Ascending aorta (tissue), 2 donors: Measurements from ENCODE around the gene KICS2. TPM values are rescaled to one million over a fixed set of nuclear protein-coding genes. Genes with fewer than 3 reads are reported as not detected.

Source experiments
- DNase-seq, 2 donors: peaks; one replicate each; pipeline ENCODE4 v3.0.0-alpha.2; 2019; ENCODE audit warnings: low spot score in 2 of 2
- H3K27ac ChIP-seq, 2 donors: fragments of 200-600 bp; sonication (generic); one replicate each; pipeline ENCODE4 v1.5.1; 2016 to 2017; ENCODE audit warnings: mild to moderate bottlenecking in 1 of 2
- H3K27me3 ChIP-seq: fragments of 200-600 bp; sonication (generic); one replicate; pipeline ENCODE4 v1.5.1; 2017
- H3K36me3 ChIP-seq, 2 donors: fragments of 200-600 bp; sonication (generic); one replicate each; pipeline ENCODE4 v1.5.1; 2016
- H3K4me1 ChIP-seq, 2 donors: fragments of 200-600 bp; sonication (generic); one replicate each; pipeline ENCODE4 v1.5.1; 2016 to 2017; ENCODE audit warnings: mild to moderate bottlenecking in 1 of 2
- H3K4me3 ChIP-seq, 2 donors: fragments of 200-600 bp; sonication (generic); one replicate each; pipeline ENCODE4 v1.5.1; 2016 to 2017; ENCODE audit warnings: mild to moderate bottlenecking in 1 of 2
- H3K9me3 ChIP-seq, 2 donors: fragments of 200-600 bp; sonication (generic); one replicate each; pipeline ENCODE4 v1.5.1; 2016
- CTCF ChIP-seq, 3 experiments: fragments of 200-600 bp in 2 of 3; fragments of 450-650 bp in 1 of 3; sonication (generic) in 2 of 3; IDR thresholded peaks; one replicate each; pipeline ENCODE4 v1.5.1; 2016 to 2019; ENCODE audit warnings: antibody characterized with exemption in 3 of 3, mild to moderate bottlenecking in 1 of 3, moderate library complexity in 1 of 3
- intact Hi-C: fragments of 100-400 bp; cut with DNase I; formaldehyde crosslinking; loops from one replicate; pipeline ENCODE4 v1.15.1; 2023
- total RNA-seq: library from RNA; depleted of rRNA; stranded (reverse); fragments of >200 nt; gene quantifications from one replicate; pipeline ENCODE4 v1.1.0, GENCODE V29; 2016

KICS2 gene
- total RNA-seq, 1 donor from 2014 or later, result 0.75 TPM

GRCh38 chr12:64252681-64253080 lies 30.6 kb upstream of the KICS2 start:
- intact Hi-C loops, result loop anchor here (10.0 kb wide), 2 partner anchors 588 to 1148 kb away; partner anchors contain the start of gene DPY19L2
- H3K4me1 ChIP-seq, result peaks cover 0 to 9% of the 10 kb centered on the region in 2 donors
- no peak for DNase-seq
- no peak for TF ChIP-seq CTCF (IDR thresholded peaks at IDR 0.05)
- H3K9me3 ChIP-seq, result no peaks in the 10 kb centered on the region
- H3K27ac ChIP-seq, result peak overlapping the region in 1 of 2 donors; percentile 34
- no peaks in the 10 kb centered on the region for H3K27me3 ChIP-seq
- no peak overlapping the region for H3K4me3 ChIP-seq
- no peaks in the 10 kb centered on the region for H3K36me3 ChIP-seq

GRCh38 chr12:64243809-64244208 lies 21.7 kb upstream of the KICS2 start:
- no peak for TF ChIP-seq CTCF (IDR thresholded peaks at IDR 0.05)
- no peaks in the 10 kb centered on the region for H3K27me3 ChIP-seq
- no peak for DNase-seq
- intact Hi-C loops, result no loop called here
- no peak overlapping the region for H3K27ac ChIP-seq
- H3K9me3 ChIP-seq, result no peaks in the 10 kb centered on the region
- H3K4me1 ChIP-seq, result no peaks in the 10 kb centered on the region
- H3K36me3 ChIP-seq, result no peaks in the 10 kb centered on the region
- no peak overlapping the region for H3K4me3 ChIP-seq

- H3K4me1 ChIP-seq, result no peaks in the 10 kb centered on the region
- intact Hi-C loops, result no loop called here
- no peak for TF ChIP-seq CTCF (IDR thresholded peaks at IDR 0.05)
- H3K27me3 ChIP-seq, result no peaks in the 10 kb centered on the region
- no peak for DNase-seq
- H3K27ac ChIP-seq, result no peak overlapping the region
- H3K9me3 ChIP-seq, result no peaks in the 10 kb centered on the region
- H3K4me3 ChIP-seq, result no peak overlapping the region
- no peaks in the 10 kb centered on the region for H3K36me3 ChIP-seq
Observed at GRCh38 chr12:64240781-64241180, 18.7 kb upstream of the KICS2 start.

GRCh38 chr12:64237382-64237781 lies 15.3 kb upstream of the KICS2 start:
- no peak for TF ChIP-seq CTCF (IDR thresholded peaks at IDR 0.05)
- no peak overlapping the region for H3K4me3 ChIP-seq
- no peak overlapping the region for H3K27ac ChIP-seq
- H3K9me3 ChIP-seq, result no peaks in the 10 kb centered on the region
- intact Hi-C loops, result no loop called here
- no peaks in the 10 kb centered on the region for H3K4me1 ChIP-seq
- H3K36me3 ChIP-seq, result no peaks in the 10 kb centered on the region
- DNase-seq, result no peak
- H3K27me3 ChIP-seq, result no peaks in the 10 kb centered on the region

GRCh38 chr12:64236549-64236948 lies 14.5 kb upstream of the KICS2 start:
- intact Hi-C loops, result no loop called here
- no peak for TF ChIP-seq CTCF (IDR thresholded peaks at IDR 0.05)
- no peaks in the 10 kb centered on the region for H3K9me3 ChIP-seq

GRCh38 chr12:64232196-64232595 lies 10.1 kb upstream of the KICS2 start:
- Histone ChIP-seq H3K27me3 (no peaks in the 10 kb centered on the region), H3K27ac (no peak overlapping the region), H3K36me3 (no peaks in the 10 kb centered on the region), H3K4me1 (no peaks in the 10 kb centered on the region), H3K9me3 (no peaks in the 10 kb centered on the region), H3K4me3 (no peak overlapping the region)
- DNase-seq, result no peak
- no peak for TF ChIP-seq CTCF (IDR thresholded peaks at IDR 0.05)
- intact Hi-C loops, result no loop called here

More at GRCh38 chr12:64236549-64236948, 14.5 kb upstream of the KICS2 start:
- no peaks in the 10 kb centered on the region for H3K27me3 ChIP-seq
- H3K27ac ChIP-seq, result no peak overlapping the region
- H3K4me3 ChIP-seq, result no peak overlapping the region
- DNase-seq, result no peak
- no peaks in the 10 kb centered on the region for H3K4me1 ChIP-seq
- H3K36me3 ChIP-seq, result no peaks in the 10 kb centered on the region
